ENCODE measurements around the gene MEF2C. TPM values are rescaled to one million over a fixed set of nuclear protein-coding genes. Genes with fewer than 3 reads are reported as not detected.

MEF2C gene
- total and polyA plus RNA-seq, 4 donors: 2.8 to 15.9 (median 10.1) TPM

DNA sequence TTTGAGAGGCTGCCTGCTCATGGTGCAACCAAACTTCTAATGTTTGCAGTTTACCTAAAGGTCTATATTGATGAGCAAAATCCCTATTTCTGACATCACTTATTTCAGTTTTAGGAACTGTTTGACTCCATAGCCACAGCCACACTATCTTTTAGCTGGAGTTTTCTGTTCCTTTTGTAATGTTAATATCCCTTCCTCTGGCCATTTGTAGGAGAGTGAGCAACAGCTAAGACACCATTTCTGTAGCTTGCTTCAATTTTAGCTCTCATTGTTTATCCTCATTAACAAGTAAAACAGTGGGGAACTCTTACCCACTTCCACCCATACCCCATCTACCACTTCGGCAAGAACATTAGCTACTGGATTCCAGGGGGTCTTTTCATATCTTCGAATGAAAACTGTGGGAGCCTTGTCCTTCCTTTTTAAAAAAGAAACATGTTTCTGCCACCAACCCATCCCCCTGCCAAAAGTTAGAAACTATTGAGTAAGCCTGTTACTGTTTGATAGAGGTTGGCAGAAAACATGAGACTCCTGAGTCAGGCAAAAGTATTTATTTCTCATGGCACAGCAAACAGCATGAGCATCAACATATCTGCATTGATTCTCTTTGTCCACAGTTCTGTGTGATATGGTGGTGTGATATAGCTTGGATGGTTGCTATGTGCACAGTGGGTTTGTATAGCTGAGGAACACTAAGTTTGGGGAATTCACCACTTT is 174.1 kb downstream of the MEF2C start:
- Histone ChIP-seq H3K9me3 (ENCODE audit: control insufficient read depth in 4 of 4, low read length in 3 of 4) (no peaks in the 10 kb centered on the region), H3K27ac (ENCODE audit: low read depth in 1 of 2, low read length in 2 of 2) (no peak overlapping the region), H3K36me3 (ENCODE audit: control insufficient read depth in 4 of 4, insufficient read depth in 3 of 4, low read depth in 1 of 4, low read length in 3 of 4) (no peaks in the 10 kb centered on the region), H3K27me3 (ENCODE audit: control insufficient read depth in 4 of 4, insufficient read depth in 4 of 4, low read length in 3 of 4) (no peaks in the 10 kb centered on the region), H3K4me3 (ENCODE audit: low read depth in 1 of 3, low read length in 3 of 3) (no peak overlapping the region), H3K4me1 (ENCODE audit: control insufficient read depth in 4 of 4, insufficient read depth in 4 of 4, low read length in 3 of 4) (peaks cover 4 to 11% (median 9%) of the 10 kb centered on the region in 4 donors), H3K9ac (ENCODE audit: low read depth in 1 of 2, low read length in 2 of 2) (no peak overlapping the region)
- TF ChIP-seq, protein P1, sequence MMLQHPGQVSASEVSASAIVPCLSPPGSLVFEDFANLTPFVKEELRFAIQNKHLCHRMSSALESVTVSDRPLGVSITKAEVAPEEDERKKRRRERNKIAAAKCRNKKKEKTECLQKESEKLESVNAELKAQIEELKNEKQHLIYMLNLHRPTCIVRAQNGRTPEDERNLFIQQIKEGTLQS (IDR thresholded peaks at IDR 0.05): no peak
- no peak for TF ChIP-seq EGR1 (IDR thresholded peaks at IDR 0.05; ENCODE audit: low read depth in 2 of 2)
- TF ChIP-seq RXRA (IDR thresholded peaks at IDR 0.05): peak in 1 of 2 donors; percentile 35
- no peak for TF ChIP-seq FOXA2 (IDR thresholded peaks at IDR 0.05)
- no peak for TF ChIP-seq FOXA1 (IDR thresholded peaks at IDR 0.05)
- TF ChIP-seq REST (IDR thresholded peaks at IDR 0.05): no peak
- TF ChIP-seq, protein P2, sequence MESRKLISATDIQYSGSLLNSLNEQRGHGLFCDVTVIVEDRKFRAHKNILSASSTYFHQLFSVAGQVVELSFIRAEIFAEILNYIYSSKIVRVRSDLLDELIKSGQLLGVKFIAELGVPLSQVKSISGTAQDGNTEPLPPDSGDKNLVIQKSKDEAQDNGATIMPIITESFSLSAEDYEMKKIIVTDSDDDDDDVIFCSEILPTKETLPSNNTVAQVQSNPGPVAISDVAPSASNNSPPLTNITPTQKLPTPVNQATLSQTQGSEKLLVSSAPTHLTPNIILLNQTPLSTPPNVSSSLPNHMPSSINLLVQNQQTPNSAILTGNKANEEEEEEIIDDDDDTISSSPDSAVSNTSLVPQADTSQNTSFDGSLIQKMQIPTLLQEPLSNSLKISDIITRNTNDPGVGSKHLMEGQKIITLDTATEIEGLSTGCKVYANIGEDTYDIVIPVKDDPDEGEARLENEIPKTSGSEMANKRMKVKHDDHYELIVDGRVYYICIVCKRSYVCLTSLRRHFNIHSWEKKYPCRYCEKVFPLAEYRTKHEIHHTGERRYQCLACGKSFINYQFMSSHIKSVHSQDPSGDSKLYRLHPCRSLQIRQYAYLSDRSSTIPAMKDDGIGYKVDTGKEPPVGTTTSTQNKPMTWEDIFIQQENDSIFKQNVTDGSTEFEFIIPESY (IDR thresholded peaks at IDR 0.05): no peak
- TF ChIP-seq MAX (IDR thresholded peaks at IDR 0.05): peak; percentile 39
- no peak for TF ChIP-seq HNF4G (IDR thresholded peaks at IDR 0.05)
- TF ChIP-seq NR2F2 (IDR thresholded peaks at IDR 0.05): no peak
- TF ChIP-seq JUND (IDR thresholded peaks at IDR 0.05): no peak
- TF ChIP-seq, protein P3, sequence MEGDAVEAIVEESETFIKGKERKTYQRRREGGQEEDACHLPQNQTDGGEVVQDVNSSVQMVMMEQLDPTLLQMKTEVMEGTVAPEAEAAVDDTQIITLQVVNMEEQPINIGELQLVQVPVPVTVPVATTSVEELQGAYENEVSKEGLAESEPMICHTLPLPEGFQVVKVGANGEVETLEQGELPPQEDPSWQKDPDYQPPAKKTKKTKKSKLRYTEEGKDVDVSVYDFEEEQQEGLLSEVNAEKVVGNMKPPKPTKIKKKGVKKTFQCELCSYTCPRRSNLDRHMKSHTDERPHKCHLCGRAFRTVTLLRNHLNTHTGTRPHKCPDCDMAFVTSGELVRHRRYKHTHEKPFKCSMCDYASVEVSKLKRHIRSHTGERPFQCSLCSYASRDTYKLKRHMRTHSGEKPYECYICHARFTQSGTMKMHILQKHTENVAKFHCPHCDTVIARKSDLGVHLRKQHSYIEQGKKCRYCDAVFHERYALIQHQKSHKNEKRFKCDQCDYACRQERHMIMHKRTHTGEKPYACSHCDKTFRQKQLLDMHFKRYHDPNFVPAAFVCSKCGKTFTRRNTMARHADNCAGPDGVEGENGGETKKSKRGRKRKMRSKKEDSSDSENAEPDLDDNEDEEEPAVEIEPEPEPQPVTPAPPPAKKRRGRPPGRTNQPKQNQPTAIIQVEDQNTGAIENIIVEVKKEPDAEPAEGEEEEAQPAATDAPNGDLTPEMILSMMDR (IDR thresholded peaks at IDR 0.05; ENCODE audit: low read depth, low read length, missing input control): no peak
- TF ChIP-seq TAF1 (conservative IDR thresholded peaks at IDR 0.05): no peak
- TF ChIP-seq SP1 (IDR thresholded peaks at IDR 0.05): no peak
- no peak for TF ChIP-seq GABPA (IDR thresholded peaks at IDR 0.05 in 1 of 2, conservative IDR thresholded peaks at IDR 0.05 in 1 of 2)
- TF ChIP-seq YY1 (IDR thresholded peaks at IDR 0.05): peak; percentile 30
- TF ChIP-seq HNF4A (conservative IDR thresholded peaks at IDR 0.05): peak in 1 of 2 donors; percentile 33
- TF ChIP-seq RAD21 (IDR thresholded peaks at IDR 0.05): no peak
- WGBS: 64% methylated on average over 2 of the region's 2 CpGs
- DNase-seq (ENCODE audit: low spot score): no peak
